Activated CD4-positive, alpha-beta T cell treated with anti-CD3 and anti-CD28 coated beads, Interleukin-2, amount 50 U/mL, for 1 hour (primary cell): ENCODE measurements around the gene PICK1.

Experiments used
- DNase-seq: peaks from one replicate; pipeline ENCODE4 v3.0.0-alpha.2; 2020

PICK1 gene

DNA sequence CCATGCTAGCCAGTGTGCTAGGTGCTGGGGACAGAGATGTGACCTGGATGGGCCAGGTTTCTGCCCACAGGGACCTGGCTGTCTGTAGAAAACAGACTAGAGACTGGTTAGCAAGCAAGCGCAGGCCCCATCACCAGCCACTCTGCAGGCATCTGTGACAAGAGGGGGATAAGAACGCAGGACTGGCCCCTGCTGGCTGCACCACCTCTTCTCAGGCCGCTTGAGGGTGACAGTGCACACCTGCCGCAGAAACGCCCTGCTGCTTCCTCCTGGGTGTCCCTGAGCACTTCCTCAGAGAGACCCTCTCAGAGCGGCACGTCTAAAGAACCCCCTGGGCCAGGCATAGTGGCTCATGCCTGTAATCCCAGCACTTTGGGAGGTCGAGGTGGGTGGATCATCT, 5.9 kb upstream of the PICK1 start:
- no peak for DNase-seq

GRCh38 chr22:38051900-38052862, 5.0 kb upstream of the PICK1 start:
- DNase-seq = peak; percentile 76

DNA sequence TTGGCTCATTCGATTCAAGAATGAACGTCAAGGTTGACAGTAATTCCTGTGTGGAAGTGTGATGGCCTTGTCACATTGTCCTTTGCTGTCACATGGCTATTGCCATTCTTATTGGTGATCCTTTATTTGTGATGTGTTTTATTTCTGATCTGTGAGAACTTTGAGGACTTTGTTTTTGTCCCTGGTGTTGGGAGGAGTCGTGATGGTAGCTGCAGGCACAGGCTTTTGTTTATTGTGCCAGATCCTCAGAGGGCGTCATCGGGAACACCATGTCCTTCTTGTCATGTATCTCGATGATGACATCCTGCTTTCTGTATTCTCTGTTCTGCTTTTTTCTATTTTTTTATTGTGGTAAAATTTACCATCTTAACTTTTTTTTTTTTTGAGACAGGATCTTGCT, 5.6 kb downstream of the PICK1 start:
- no peak for DNase-seq

- DNase-seq = no peak
Measured at GRCh38 chr22:38065539-38065938, 8.3 kb downstream of the PICK1 start.

DNA sequence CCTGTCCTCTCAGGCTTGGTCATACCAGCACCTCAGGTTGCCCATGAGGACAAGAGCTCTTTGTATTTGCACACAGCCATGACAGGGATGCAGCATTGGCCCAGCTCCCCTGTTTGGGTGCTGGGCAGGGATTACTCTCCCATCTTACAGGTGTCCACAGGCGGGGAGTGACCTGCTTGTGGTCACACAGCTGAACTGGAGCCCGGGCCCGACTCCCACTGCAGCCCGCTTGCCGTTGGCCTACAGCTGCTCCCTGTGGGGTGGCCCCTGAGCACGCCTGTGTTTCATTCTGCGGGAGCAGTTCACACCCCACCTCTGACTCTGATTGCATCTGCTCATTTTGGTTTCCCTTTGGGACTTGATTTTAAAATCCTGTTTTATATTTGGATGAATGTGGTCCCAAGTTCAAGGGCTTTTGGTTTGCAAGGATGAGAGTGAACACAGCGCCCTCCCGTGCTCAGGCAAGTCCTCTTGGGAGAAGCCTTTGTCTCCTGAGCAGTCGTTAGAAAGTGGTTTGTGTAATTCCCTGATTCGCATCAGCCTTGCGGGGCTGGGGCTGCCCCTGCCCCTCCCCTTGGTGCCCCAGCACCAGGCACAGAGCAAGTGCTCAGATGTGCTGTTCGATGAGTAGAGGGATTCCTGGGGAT, 9.3 kb downstream of the PICK1 start:
- no peak for DNase-seq

DNA sequence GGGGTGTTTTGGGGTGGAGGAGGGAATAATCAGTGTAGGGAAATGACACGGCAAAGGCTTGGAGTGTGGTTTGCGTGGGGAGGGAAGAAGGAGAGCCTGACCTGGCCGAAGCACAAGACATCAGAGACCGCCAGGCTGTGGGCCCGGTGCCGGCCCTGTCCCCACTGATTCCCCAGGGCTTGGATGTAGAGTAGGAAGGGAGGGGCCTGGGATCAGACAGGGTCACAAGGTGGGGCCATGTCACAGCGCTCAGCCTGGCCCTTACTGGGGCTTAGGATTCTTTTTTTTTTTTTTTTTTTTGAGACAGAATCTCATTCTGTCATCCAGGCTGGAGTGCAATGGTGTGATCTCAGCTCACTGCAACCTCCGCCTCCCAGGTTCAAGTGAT, 9.8 kb downstream of the PICK1 start:
- DNase-seq = no peak

DNA sequence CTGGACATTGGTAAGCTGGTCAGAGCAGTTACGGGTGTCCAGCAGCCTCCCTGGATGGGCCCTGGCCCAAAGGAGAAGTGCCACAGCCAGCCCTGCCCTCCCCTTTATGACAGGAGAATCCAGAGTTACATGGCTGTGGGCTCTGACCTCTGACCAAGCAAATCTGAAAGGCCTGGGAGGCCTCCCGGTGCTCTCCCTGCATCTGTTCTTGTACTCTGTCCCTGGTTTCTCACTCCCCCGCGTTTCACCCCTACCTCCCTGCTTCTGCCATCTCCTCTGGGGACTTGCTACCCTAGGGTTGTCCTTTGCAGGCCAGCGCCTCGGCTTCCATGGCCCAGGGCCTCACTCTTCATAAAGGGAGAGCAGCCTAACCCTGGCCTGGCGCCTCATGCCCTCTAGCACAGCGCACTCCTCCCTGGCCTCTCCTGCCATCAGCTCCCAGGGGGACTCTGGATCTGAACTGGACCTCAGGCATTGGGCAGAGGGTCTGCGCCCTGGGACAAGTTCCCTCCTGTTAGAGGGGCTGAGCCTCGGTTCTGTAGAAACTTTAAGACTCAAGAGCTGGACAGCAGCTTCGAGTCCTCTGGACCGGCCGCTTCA, 10.7 kb downstream of the PICK1 start:
- no peak for DNase-seq

DNA sequence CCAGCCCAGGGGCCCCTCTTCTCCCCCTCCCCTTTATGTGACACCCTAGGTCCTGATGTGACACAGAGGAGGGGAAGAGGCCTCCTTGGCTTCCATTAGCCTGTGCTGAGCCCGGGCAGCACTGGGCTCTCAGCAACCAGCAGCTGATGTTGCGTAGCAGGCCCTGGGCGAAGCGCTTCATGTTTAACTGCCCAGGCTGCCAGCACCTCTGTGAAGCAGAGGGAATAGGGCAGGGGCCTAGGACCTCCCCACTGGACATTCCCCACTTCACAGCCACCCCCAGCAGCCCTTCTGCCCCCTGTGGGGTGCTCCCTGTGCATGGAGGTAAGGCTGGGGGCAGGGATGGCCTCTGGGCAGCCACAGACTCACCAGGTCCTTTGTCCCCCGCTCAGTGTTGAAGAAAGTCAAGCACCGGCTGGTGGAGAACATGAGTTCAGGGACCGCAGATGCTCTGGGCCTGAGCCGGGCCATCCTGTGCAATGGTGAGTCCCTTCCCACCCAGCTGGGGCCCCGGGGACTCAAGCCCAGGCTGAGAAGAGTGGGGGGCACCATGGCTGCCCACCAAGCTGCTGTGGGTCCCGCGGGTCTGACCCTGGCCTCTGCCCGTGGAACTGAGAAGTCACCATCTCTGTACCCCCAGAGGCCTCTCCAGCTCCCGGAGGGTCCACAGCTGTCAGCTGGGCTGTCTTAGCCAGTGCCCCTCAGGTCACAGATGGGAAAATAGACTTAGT, 11.6 kb downstream of the PICK1 start:
- no peak for DNase-seq

GRCh38 chr22:38069372-38070249, 12.4 kb downstream of the PICK1 start:
- DNase-seq = no peak

- no peak for DNase-seq
Measured at GRCh38 chr22:38070250-38070921, 13.2 kb downstream of the PICK1 start.

- DNase-seq = no peak
Measured at GRCh38 chr22:38071421-38072321, 14.5 kb downstream of the PICK1 start.

DNA sequence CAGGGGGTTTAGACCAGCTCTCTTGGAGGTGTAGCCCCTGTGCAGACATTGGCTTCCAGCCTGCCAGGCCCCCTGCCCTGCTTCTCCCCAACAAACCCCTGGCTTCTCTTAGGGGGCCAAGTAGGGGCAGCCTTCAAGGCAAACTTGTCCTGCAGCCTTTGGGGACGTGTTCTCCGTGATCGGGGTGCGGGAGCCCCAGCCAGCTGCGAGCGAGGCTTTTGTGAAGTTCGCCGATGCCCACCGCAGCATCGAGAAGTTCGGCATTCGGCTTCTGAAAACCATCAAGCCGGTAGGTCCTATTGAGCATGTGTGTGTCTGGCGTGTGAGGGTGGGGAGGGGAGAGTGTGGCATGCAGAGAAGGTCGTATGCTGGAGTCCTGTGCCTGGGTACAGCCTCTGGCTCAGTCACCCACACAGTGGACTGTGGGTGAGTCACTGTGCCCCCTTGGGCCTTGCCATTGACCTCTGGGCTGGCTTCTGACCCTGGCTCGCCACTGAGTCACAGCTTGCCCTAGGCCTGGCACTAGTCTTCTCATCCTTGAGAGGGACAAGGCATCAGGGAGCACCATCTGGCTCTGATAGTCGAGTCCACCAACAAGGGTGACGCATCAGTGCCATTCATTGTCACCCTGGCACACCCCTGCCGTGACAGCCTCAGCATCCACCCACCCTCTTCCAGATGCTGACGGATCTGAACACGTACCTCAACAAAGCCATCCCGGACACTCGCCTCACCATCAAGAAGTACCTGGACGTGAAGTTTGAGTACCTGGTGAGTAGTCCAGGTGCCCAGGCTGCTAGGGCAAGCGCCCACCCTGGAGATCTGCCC, 15.3 kb downstream of the PICK1 start:
- DNase-seq = no peak

GRCh38 chr22:38073150-38074130, 16.2 kb downstream of the PICK1 start:
- no peak for DNase-seq

- no peak for DNase-seq
Measured at GRCh38 chr22:38074181-38075104, 17.2 kb downstream of the PICK1 start.

DNA sequence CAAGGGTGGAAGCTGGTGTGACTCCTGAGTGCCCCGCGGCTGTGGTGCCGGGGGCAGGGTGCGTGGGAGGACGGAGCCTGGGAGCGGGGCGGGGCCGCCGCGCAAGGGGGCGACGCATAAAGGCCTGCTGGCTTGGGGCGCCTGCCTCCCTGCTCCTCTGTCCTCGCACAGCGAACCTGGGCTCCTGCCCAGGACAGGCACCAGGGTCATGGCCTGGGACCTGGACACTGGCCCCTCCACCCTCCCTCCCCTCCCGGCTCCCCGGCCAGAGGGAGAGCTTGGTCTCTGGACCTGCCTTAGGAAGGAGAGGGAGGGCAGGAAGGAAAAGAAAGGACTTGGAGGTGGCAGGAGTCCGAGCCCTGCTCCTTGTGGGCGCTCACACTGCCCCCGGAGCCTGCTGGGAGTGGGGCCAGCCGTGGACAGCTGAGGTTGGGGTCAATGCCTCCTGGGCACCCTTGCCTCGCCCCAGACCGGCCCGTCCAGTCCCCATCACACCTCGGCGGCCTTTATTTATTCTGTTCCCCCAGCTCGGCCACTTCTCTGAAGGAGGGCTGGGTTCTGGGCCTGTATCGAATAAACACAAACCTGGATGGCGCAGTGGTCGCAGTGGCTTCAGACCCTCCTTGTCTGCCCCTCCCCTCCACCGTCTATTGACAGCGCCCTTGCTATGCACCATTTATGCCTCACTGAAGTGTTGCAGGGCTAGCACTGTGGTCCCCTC, 18.1 kb downstream of the PICK1 start:
- no peak for DNase-seq

DNA sequence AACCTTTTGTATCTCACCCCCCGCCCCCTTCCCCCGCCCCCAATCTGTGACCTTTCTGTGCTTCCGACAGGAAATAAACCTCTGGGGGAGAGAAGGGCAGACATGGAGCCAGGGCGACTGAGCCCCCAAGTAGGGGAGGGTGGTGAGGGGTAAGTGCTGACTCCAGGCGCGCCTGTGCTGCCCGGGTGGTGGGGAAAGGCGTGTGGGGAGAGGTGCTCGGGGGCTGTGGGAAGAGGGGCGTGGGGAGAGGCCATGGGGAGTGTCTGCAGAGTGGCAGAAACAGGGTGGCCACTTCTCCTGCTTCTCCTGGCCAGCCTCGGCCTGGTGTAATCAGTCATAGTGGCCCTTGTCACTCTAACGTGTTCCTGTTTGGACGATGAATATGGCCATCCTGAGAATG, 18.8 kb downstream of the PICK1 start:
- DNase-seq = no peak
